SK-N-SH (cell line): Measurements from ENCODE around the gene AGXT2.

Experiments used
- EZH2phosphoT487 ChIP-seq: fragments of 200-600 bp; sonication (generic); IDR thresholded peaks from 2 replicates; pipeline ENCODE4 v1.6.1; 2017; ENCODE audit warnings: low read depth, mixed run types, mild to moderate bottlenecking, antibody characterized with exemption, moderate library complexity, borderline replicate concordance
- NFIC ChIP-seq: IDR thresholded peaks from 2 replicates; pipeline ENCODE4 v1.4.0; 2012; ENCODE audit warnings: borderline replicate concordance
- SIN3A ChIP-seq: IDR thresholded peaks from 2 replicates; pipeline ENCODE4 v1.6.1; 2012; ENCODE audit warnings: low read depth, mild to moderate bottlenecking, low read length, moderate library complexity, borderline replicate concordance
- TF ChIP-seq, protein P1 (sequence below): fragments of 200-600 bp; sonication (generic); IDR thresholded peaks from 2 replicates; pipeline ENCODE4 v1.6.1; 2017; ENCODE audit warnings: antibody characterized with exemption, mild to moderate bottlenecking, moderate library complexity
- TF ChIP-seq, protein P2 (sequence below): IDR thresholded peaks from 2 replicates; pipeline ENCODE4 v1.4.0; 2012; ENCODE audit warnings: low read depth
- TF ChIP-seq, protein P3 (sequence below): IDR thresholded peaks from 2 replicates; pipeline ENCODE4 v1.6.1; 2012; ENCODE audit warnings: mild to moderate bottlenecking, low read depth, low read length, moderate library complexity

DNA sequence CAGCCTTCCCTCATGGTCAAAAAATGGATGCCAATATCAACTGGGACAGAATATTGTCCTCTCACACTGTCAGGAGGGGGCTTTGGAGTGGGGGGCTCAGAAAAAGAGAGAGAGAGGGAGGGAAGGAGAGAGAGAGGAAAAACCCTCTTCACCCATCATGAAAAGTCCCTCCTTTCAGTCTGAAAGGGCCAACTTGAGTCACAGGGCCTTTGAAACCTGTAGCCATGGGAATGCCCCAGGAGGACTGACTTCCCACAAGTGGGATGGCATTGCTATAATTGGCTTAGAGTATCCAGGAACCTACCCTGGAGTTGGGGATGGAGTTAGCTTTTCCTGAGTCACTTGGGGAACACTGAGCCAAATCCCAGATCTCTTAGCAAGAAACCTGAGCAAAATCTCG lies 77.2 kb downstream of the AGXT2 start:
- no peak for TF ChIP-seq EZH2phosphoT487
- TF ChIP-seq, protein P1, sequence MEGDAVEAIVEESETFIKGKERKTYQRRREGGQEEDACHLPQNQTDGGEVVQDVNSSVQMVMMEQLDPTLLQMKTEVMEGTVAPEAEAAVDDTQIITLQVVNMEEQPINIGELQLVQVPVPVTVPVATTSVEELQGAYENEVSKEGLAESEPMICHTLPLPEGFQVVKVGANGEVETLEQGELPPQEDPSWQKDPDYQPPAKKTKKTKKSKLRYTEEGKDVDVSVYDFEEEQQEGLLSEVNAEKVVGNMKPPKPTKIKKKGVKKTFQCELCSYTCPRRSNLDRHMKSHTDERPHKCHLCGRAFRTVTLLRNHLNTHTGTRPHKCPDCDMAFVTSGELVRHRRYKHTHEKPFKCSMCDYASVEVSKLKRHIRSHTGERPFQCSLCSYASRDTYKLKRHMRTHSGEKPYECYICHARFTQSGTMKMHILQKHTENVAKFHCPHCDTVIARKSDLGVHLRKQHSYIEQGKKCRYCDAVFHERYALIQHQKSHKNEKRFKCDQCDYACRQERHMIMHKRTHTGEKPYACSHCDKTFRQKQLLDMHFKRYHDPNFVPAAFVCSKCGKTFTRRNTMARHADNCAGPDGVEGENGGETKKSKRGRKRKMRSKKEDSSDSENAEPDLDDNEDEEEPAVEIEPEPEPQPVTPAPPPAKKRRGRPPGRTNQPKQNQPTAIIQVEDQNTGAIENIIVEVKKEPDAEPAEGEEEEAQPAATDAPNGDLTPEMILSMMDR: no peak
- no peak for TF ChIP-seq NFIC
- TF ChIP-seq, protein P2, sequence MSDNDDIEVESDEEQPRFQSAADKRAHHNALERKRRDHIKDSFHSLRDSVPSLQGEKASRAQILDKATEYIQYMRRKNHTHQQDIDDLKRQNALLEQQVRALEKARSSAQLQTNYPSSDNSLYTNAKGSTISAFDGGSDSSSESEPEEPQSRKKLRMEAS: no peak
- no peak for TF ChIP-seq SIN3A
- TF ChIP-seq, protein P3, sequence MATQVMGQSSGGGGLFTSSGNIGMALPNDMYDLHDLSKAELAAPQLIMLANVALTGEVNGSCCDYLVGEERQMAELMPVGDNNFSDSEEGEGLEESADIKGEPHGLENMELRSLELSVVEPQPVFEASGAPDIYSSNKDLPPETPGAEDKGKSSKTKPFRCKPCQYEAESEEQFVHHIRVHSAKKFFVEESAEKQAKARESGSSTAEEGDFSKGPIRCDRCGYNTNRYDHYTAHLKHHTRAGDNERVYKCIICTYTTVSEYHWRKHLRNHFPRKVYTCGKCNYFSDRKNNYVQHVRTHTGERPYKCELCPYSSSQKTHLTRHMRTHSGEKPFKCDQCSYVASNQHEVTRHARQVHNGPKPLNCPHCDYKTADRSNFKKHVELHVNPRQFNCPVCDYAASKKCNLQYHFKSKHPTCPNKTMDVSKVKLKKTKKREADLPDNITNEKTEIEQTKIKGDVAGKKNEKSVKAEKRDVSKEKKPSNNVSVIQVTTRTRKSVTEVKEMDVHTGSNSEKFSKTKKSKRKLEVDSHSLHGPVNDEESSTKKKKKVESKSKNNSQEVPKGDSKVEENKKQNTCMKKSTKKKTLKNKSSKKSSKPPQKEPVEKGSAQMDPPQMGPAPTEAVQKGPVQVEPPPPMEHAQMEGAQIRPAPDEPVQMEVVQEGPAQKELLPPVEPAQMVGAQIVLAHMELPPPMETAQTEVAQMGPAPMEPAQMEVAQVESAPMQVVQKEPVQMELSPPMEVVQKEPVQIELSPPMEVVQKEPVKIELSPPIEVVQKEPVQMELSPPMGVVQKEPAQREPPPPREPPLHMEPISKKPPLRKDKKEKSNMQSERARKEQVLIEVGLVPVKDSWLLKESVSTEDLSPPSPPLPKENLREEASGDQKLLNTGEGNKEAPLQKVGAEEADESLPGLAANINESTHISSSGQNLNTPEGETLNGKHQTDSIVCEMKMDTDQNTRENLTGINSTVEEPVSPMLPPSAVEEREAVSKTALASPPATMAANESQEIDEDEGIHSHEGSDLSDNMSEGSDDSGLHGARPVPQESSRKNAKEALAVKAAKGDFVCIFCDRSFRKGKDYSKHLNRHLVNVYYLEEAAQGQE: no peak
